GM19240 (cell line): ENCODE results near the gene HMHB1.
"Not testable (repeated sequence)": the region's sequence is repeated elsewhere in the genome, so short reads cannot be mapped to it uniquely, and the experiment has no call there.

Experiments
- DNase-seq: peaks from one replicate; pipeline ENCODE4 v3.0.0; 2011; ENCODE audit warnings: low spot score; ENCODE audit not compliant: insufficient read length

HMHB1 gene

GRCh38 chr5:143801252-143801939 lies 10.6 kb upstream of the HMHB1 start:
- DNase-seq, result no peak

- no peak for DNase-seq
Observed at GRCh38 chr5:143805861-143806260, 6.1 kb upstream of the HMHB1 start.

DNA sequence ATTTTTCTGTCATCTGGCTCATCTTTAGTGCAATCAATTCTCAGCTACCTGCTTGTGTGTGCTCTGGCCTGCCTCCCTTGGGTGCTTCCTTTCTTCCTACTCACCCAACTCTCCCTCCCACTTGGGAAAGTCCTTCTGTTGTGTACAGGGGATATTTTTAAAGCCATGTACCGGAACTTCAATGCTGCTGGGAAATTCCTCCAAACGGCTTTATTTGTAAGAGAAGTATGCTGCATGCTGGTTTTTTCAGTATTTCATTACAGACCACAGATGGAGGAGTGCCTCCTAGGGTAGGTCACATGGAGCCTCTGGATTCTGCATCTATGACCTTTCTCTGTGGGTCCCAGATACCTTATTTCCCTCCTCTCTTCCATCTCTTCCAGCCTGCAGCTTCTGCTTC lies 5.4 kb upstream of the HMHB1 start:
- DNase-seq, result no peak

DNA sequence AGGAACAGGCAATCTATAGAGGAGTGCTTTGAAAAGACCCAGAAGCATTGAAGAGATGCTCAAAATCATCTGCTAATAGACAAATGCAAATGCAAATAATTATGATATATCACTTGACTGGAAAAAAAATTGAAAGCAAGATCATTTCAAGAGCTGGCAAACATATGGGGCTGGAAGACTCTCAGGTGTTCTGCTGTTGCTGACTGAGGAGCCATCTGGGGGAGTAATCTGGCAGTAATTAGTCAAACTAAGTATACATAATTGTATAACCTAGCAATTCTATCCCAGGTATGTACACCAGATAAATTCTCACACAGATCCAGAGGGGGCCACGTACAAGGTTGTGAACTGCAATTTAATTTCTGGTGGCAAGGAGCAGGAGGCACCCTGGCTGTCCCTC lies 4.6 kb upstream of the HMHB1 start:
- DNase-seq, result no peak

DNA sequence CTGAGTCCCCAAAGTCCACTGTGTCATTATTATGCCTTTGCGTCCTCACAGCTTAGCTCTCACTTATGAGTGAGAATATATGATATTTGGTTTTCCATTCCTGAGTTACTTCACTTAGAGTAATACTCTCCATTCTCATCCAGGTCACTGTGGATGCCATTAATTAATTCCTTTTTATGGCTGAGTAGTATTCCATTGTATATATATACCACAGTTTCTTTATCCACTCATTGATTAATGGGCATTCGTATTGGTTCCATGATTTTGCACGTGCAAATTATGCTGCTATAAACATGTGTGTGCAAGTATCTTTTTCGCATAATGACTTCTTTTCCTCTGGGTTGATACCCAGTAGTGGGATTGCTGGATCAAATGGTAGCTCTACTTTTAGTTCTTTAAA lies 4.4 kb downstream of the HMHB1 start:
- not testable (repeated sequence) for DNase-seq

DNA sequence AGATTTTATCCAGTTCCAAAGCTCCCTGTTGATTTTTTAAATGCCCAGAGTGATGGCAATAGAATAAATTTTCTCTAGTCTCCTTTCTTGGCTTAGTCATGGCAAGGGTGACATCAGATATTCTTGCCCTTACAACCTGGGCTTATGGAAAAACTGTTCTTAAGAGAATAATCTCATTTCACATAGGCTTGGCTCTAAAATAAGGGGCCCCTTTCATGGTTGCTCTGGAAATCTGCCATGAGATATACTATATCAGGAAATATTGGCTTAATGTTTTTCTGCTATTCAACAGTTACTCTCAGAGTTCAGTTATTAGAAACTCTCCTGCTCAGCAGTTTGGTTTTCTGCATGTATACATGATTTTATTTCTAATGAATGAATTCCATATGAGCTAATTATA lies 7.8 kb downstream of the HMHB1 start:
- no peak for DNase-seq

DNA sequence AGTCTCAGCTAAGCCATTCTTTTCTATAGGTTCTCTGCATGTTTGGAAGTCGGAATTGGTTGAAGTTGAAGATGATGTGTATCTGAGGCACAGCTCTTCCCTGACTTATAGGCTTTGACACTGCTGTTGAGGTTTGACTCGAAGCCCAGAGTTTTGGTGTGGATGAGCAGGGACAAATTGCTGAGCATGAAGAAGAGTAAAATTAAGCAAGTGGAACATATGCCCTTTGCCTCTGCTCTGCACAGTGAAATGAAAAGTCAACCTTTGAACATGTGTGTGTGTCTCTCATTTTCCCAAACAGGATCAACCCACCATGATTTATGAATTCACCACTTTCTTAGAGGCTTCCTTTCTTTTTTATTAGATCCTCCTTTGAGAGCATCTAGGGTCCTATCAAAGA lies 8.5 kb downstream of the HMHB1 start:
- no peak for DNase-seq

GRCh38 chr5:143824851-143825720 lies 13.1 kb downstream of the HMHB1 start:
- peak; percentile 56 for DNase-seq

- DNase-seq, result peak; percentile 55
Observed at GRCh38 chr5:143826951-143827444, 15.0 kb downstream of the HMHB1 start.

DNA sequence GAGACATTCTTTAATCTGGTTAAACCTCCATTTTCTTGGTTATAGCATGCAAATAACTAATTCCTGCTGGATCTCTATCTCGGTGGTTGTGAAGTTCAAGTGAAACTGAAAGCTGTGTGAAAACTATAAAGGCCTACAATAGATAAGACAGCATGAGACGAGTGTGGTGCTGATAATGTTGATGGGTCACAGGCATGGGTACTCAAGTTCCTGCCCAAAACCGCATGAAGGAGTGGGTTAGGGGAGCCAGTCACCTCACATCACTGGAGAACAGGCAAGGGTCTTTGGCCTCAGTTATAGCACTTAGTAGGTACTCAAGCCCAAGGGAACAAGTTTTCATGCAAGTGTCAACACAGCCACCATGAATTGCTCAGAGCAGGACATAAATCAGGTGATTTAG lies 16.7 kb downstream of the HMHB1 start:
- no peak for DNase-seq

DNA sequence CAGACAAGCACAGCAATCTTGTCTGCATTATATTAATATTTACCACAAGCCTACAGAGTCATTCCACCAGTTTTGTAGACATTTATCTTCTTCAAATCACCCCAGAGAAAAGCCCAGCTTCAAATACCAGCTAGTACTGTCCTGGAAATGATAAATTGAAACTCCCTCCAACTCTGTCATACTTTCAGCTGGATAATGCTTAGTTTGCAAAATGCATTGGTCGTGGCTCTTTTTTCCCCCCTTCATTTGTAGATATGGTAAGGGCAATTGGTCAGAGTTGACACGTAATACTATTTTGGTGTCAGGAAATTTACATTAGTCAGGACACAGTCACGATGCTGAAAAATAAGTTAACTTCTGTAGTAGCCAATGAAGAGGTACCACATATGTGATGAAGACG lies 21.2 kb downstream of the HMHB1 start:
- no peak for DNase-seq

DNA sequence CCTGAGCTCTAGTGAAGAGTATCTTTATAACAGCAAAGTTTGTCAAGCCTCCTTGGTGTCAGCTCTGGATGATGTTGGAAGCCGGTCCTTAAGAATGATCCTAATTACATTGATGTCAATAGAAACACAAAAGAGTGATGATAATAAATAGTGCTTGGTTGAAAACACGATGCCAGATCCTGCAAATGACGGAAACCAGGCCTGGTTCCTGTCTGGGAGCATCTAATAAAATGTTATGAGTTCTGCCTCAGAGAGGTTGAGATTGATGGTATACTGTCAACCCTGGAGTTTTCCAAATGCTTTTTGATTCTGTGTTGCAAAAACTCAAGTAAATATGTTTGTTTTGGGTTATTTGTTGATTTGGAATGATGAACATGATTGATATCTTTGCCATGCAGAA lies 23.3 kb downstream of the HMHB1 start:
- no peak for DNase-seq

GRCh38 chr5:143836161-143836725 lies 24.3 kb downstream of the HMHB1 start:
- no peak for DNase-seq

GRCh38 chr5:143837306-143837848 lies 25.4 kb downstream of the HMHB1 start:
- DNase-seq, result no peak

GRCh38 chr5:143841446-143841845 lies 29.5 kb downstream of the HMHB1 start:
- DNase-seq, result no peak

GRCh38 chr5:143842920-143843319 lies 31.0 kb downstream of the HMHB1 start:
- no peak for DNase-seq

- DNase-seq, result no peak
Observed at GRCh38 chr5:143843461-143843860, 31.5 kb downstream of the HMHB1 start.

GRCh38 chr5:143850050-143850683 lies 38.2 kb downstream of the HMHB1 start:
- DNase-seq, result no peak

DNA sequence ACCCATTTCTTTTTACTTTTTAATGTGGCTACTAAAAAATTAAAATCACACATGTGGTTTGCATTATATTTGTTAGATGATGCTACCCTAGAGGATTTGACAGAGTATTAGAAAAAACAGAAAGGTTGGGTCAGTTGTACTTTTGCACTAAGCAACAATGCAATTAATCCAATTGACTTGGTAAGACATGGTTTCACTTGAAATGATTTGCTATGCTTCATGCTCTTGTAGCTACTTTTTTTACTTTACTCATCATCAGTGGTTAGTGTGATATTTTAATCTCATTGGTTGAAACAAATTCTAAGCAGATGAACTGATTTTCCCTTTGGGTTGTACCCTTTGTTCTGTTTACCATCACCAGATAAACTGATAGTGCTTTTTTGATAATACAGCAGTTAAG lies 39.4 kb downstream of the HMHB1 start:
- no peak for DNase-seq

DNA sequence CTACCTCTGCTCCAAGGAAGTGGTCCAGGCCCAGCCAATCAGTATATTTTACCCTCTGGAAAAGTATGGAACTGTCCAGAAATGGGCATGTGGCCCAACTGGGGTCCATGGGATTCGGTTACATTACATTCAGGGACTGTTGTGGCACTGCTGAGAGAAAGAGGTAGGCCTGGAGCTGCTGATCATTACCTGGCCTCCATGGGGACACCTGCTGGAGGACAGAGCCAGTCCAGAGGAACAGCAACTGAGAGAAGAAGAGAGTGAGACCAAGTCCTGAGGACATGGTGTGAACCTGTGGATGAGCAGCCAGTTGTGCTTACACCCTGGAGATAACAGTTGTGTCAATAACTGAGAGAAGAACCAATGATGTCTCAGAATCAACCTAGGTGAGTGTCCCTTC lies 48.2 kb downstream of the HMHB1 start:
- DNase-seq, result no peak

DNA sequence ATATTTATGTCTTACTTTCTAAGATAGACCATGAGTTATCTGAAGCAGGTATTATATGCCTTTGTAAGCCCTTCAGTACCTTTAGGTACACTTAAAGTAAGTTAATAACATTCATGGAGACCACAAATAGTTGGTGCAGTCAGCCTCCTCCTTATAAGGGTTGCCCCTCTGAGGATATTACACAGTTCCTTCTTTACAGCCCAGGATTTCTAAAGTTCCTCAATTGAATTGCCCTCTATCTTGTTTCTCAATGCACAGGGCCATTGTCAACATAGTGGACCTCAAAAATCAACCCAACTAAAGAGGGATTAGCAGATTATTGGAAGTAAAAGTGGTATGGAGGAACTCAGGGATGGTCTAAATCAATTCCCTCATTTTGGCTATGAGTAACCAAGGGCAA lies 50.3 kb downstream of the HMHB1 start:
- DNase-seq, result no peak
